ENCODE data around the gene PKN2.

- TF ChIP-seq, protein P1, sequence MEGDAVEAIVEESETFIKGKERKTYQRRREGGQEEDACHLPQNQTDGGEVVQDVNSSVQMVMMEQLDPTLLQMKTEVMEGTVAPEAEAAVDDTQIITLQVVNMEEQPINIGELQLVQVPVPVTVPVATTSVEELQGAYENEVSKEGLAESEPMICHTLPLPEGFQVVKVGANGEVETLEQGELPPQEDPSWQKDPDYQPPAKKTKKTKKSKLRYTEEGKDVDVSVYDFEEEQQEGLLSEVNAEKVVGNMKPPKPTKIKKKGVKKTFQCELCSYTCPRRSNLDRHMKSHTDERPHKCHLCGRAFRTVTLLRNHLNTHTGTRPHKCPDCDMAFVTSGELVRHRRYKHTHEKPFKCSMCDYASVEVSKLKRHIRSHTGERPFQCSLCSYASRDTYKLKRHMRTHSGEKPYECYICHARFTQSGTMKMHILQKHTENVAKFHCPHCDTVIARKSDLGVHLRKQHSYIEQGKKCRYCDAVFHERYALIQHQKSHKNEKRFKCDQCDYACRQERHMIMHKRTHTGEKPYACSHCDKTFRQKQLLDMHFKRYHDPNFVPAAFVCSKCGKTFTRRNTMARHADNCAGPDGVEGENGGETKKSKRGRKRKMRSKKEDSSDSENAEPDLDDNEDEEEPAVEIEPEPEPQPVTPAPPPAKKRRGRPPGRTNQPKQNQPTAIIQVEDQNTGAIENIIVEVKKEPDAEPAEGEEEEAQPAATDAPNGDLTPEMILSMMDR (IDR thresholded peaks at IDR 0.05 in 8 of 11, conservative IDR thresholded peaks at IDR 0.05 in 3 of 11), result no peak
- no peak for TF ChIP-seq POLR2AphosphoS5 (IDR thresholded peaks at IDR 0.05)
Measured at GRCh38 chr1:88684482-88685258, 597 bp downstream of the PKN2 start.
